Measurements from ENCODE around the gene TOB1.

GRCh38 chr17:50841949-50842354, 24.2 kb downstream of the TOB1 start:
- TF ChIP-seq CTCF (conservative IDR thresholded peaks at IDR 0.05 in 1 of 2, IDR thresholded peaks at IDR 0.05 in 1 of 2; ENCODE audit: low read depth in 1 of 2, low read length in 2 of 2) (peak; percentile 84 to 90), EZH2 (IDR thresholded peaks at IDR 0.05; ENCODE audit: low read length, missing control alignments) (no peak)

All from fibroblast of lung (primary cell).